Lung (tissue), 12 donors: Measurements from ENCODE around the gene PRMT2. TPM values are rescaled to one million over a fixed set of nuclear protein-coding genes. Genes with fewer than 3 reads are reported as not detected.

ENCODE experiments used
- ATAC-seq: fragments of 200-7000 bp; cut with Tn5 transposase; one replicate; pipeline ENCODE4 v1.9.1; 2020; ENCODE audit warnings: moderate number of reproducible peaks; ENCODE audit not compliant: insufficient read depth, low FRiP score
- DNase-seq, 3 donors: peaks; one replicate each; pipeline ENCODE4 v3.0.0-alpha.2; 2013 to 2017
- H3K27ac ChIP-seq, 2 donors: one replicate each; pipeline ENCODE4 v1.5.1; 2013; ENCODE audit warnings: mild to moderate bottlenecking in 2 of 2, moderate library complexity in 2 of 2, control low read depth in 1 of 2, inconsistent platforms in 1 of 2, low read depth in 1 of 2, low read length in 1 of 2
- H3K27me3 ChIP-seq, 3 donors: one replicate each; pipeline ENCODE4 v1.5.1; 2013; ENCODE audit warnings: low read length in 2 of 3; ENCODE audit not compliant: control insufficient read depth in 3 of 3, insufficient read depth in 3 of 3
- H3K36me3 ChIP-seq, 4 donors: one replicate each; pipeline ENCODE4 v1.5.1; 2013; ENCODE audit warnings: low read length in 4 of 4, mild to moderate bottlenecking in 1 of 4, moderate library complexity in 1 of 4; ENCODE audit not compliant: control insufficient read depth in 4 of 4, insufficient read depth in 4 of 4
- H3K4me1 ChIP-seq, 5 donors: one replicate each; pipeline ENCODE4 v1.5.1; 2013; ENCODE audit warnings: low read length in 5 of 5, mild to moderate bottlenecking in 2 of 5, moderate library complexity in 1 of 5; ENCODE audit not compliant: control insufficient read depth in 5 of 5, insufficient read depth in 5 of 5
- H3K4me3 ChIP-seq: one replicate; pipeline ENCODE4 v1.5.1; 2013; ENCODE audit warnings: mild to moderate bottlenecking, control low read depth, moderate library complexity
- H3K9ac ChIP-seq, 2 donors: one replicate each; pipeline ENCODE4 v1.5.1; 2013; ENCODE audit warnings: low read length in 2 of 2, control low read depth in 1 of 2; ENCODE audit not compliant: insufficient read depth in 1 of 2
- H3K9me3 ChIP-seq, 4 donors: one replicate each; pipeline ENCODE4 v1.5.1; 2013; ENCODE audit warnings: low read length in 3 of 4, mild to moderate bottlenecking in 1 of 4, moderate library complexity in 1 of 4; ENCODE audit not compliant: control insufficient read depth in 4 of 4, insufficient read depth in 3 of 4
- WGBS, 2 donors: extraction: QIAGEN DNeasy Blood & Tissue Kit; methylation state at CpG; one replicate each; pipeline ENCODE4 v1.1.7; 2013; 5-methylcytosine and 5-hydroxymethylcytosine counted together
- polyA plus RNA-seq, 2 donors: library from polyadenylated mRNA; stranded (reverse); fragments of 200-250 nt; gene quantifications; one replicate each; pipeline ENCODE4 v1.2.1, GENCODE V29; 2013
- total RNA-seq, 2 donors: library from RNA; depleted of rRNA in 1 of 2; stranded (reverse); fragments of >200 nt in 1 of 2; gene quantifications; one replicate each; pipeline ENCODE4 v1.2.1, GENCODE V29; 2014 to 2021
- TF ChIP-seq, protein P1 (sequence below): IDR thresholded peaks from 2 replicates; pipeline ENCODE4 v1.5.1; 2012; ENCODE audit warnings: mild to moderate bottlenecking; ENCODE audit errors: control extremely low read depth, extremely low read depth
- donor health status: control.
- donor health status: control.
- donor health status: Bipolar disorder and iron deficiency.
- donor health status: healthy.
- donor health status: DM: yes; HTN: yes; CAD: no.

The PRMT2 gene
- total and polyA plus RNA-seq, 4 donors: 58.2 to 114 (median 90.8) TPM

DNA sequence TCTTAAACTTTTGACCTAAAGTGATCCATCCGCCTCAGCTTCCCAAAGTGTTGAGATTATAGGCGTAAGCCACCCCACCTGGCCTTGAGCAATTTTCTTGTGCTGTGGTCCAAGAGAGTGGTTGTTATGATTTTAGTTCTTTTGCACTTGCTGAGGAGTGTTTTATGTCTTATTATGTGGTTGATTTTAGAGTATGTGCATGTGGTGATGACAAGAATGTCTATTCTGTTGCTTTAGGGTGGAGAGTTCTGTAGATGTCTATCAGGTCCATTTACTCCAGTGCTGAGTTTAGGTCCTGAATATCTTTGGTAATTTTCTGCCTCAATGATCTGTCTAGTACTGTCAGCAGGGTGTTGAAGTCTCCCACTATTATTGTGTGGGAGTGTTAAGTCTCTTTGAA is 19.4 kb upstream of the PRMT2 start:
- ATAC-seq (no peak), DNase-seq (no peak)
- Histone ChIP-seq H3K36me3 (no peaks in the 10 kb centered on the region), H3K9me3 (no peaks in the 10 kb centered on the region), H3K4me1 (peaks cover 0 to 4% (median 0%) of the 10 kb centered on the region in 5 donors), H3K4me3 (no peak overlapping the region), H3K9ac (no peak overlapping the region), H3K27me3 (no peaks in the 10 kb centered on the region), H3K27ac (no peak overlapping the region)
- TF ChIP-seq, protein P1, sequence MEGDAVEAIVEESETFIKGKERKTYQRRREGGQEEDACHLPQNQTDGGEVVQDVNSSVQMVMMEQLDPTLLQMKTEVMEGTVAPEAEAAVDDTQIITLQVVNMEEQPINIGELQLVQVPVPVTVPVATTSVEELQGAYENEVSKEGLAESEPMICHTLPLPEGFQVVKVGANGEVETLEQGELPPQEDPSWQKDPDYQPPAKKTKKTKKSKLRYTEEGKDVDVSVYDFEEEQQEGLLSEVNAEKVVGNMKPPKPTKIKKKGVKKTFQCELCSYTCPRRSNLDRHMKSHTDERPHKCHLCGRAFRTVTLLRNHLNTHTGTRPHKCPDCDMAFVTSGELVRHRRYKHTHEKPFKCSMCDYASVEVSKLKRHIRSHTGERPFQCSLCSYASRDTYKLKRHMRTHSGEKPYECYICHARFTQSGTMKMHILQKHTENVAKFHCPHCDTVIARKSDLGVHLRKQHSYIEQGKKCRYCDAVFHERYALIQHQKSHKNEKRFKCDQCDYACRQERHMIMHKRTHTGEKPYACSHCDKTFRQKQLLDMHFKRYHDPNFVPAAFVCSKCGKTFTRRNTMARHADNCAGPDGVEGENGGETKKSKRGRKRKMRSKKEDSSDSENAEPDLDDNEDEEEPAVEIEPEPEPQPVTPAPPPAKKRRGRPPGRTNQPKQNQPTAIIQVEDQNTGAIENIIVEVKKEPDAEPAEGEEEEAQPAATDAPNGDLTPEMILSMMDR: no peak
- 97 to 98% methylated on average over 2 of the region's 2 CpGs for WGBS, 2 donors

DNA sequence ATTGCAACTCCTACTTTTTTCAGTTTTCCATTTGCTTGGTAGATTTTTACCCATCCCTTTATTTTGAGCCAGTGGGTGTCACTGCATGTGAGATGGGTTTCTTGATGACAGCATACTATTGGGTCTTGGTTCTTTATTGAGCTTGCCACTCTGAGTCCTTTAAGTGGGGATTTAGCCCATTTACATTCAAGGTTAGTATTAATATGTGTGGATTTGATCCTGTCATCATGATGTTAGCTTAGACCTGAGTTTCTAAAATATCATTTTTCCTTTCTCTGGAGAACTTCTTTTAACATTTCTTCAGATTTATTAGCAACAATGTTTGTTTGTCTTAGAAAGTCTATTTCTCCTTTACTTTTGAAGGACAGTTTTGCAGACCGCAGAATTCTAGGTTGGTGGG is 18.8 kb upstream of the PRMT2 start:
- WGBS, 2 donors: 94 to 100% methylated on average over 1 of the region's 1 CpG
- no peaks in the 10 kb centered on the region for H3K9me3 ChIP-seq
- TF ChIP-seq, protein P1: no peak
- no peak for DNase-seq
- no peaks in the 10 kb centered on the region for H3K27me3 ChIP-seq
- ATAC-seq: no peak
- H3K9ac ChIP-seq: no peak overlapping the region
- no peaks in the 10 kb centered on the region for H3K36me3 ChIP-seq
- H3K4me3 ChIP-seq: no peak overlapping the region
- H3K4me1 ChIP-seq: peaks cover 0 to 4% (median 0%) of the 10 kb centered on the region in 5 donors
- H3K27ac ChIP-seq: no peak overlapping the region

DNA sequence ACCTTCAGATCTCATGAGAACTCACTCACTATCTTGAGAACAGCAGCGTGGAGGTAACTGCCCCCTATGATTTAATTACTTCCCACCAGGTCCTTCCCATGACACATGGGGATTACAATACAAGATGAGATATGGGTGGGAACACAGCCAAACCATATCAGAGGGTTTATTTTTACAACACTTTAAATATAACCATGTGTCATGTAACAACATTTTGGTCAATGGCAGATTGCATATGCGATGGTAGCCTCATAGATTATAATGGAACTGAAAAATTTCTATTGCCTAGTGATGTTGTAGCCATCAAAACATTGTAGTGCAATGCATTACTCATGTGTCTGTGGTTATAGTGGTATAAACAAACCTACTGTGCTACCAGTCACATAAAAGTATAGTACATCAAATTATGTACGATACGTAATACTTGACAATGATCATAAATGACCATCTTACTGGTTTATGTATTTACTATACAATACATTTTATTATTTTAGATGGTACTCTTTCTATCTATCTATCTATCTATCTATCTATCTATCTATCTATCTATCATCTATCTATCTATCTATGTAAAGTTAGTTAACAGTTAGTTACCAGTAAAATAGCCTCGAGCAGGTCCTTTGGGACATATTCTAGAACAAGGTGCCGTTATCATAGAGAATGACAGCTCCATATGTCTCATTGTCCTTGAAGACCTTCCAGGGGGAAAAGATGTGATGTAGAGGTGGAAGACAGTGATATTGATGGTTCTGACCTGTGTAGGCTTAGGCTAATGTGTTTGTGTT is 18.0 kb upstream of the PRMT2 start:
- ATAC-seq (no peak), DNase-seq (no peak)
- Histone ChIP-seq H3K27me3 (no peaks in the 10 kb centered on the region), H3K9ac (no peak overlapping the region), H3K9me3 (no peaks in the 10 kb centered on the region), H3K4me1 (peaks cover 0 to 8% (median 0%) of the 10 kb centered on the region in 5 donors), H3K27ac (no peak overlapping the region), H3K36me3 (no peaks in the 10 kb centered on the region), H3K4me3 (no peak overlapping the region)
- 69 to 78% methylated on average over 6 of the region's 6 CpGs for WGBS, 2 donors
- TF ChIP-seq, protein P1: no peak
